ENCODE results near the gene MYO9A.

Gene MYO9A

GRCh38 chr15:71844916-71845315, 273.0 kb downstream of the MYO9A start:
- no peak for TF ChIP-seq ZNF843 (tag by site-specific recombination; IDR thresholded peaks at IDR 0.05)
- no peak for TF ChIP-seq ZNF610 (tag by site-specific recombination; IDR thresholded peaks at IDR 0.05; ENCODE audit: borderline replicate concordance)
- no peak for TF ChIP-seq ZNF580 (tag by site-specific recombination; IDR thresholded peaks at IDR 0.05)
- TF ChIP-seq ZNF133 (tag by site-specific recombination; IDR thresholded peaks at IDR 0.05): no peak
- TF ChIP-seq ZNF223 (tag by site-specific recombination; IDR thresholded peaks at IDR 0.05): no peak
- no peak for TF ChIP-seq ZNF221 (tag by site-specific recombination; IDR thresholded peaks at IDR 0.05; ENCODE audit: borderline replicate concordance)
- TF ChIP-seq ZNF214 (tag by site-specific recombination; IDR thresholded peaks at IDR 0.05; ENCODE audit: borderline replicate concordance): no peak
- TF ChIP-seq OVOL3 (tag by site-specific recombination; IDR thresholded peaks at IDR 0.05): no peak
- no peak for TF ChIP-seq ZNF621 (tag by site-specific recombination; IDR thresholded peaks at IDR 0.05)
- TF ChIP-seq ZNF266 (tag by site-specific recombination; IDR thresholded peaks at IDR 0.05; ENCODE audit: low read depth): no peak
- TF ChIP-seq ZNF837 (tag by site-specific recombination; IDR thresholded peaks at IDR 0.05): no peak
- TF ChIP-seq ZNF555 (tag by site-specific recombination; conservative IDR thresholded peaks at IDR 0.05): no peak
- TF ChIP-seq ZNF776 (tag by site-specific recombination; IDR thresholded peaks at IDR 0.05; ENCODE audit: borderline replicate concordance): no peak
- TF ChIP-seq ZNF211 (tag by site-specific recombination; IDR thresholded peaks at IDR 0.05; ENCODE audit: low read depth): no peak
- TF ChIP-seq OSR2 (tag by site-specific recombination; IDR thresholded peaks at IDR 0.05): no peak
- ChIA-PET CTCF (interaction anchor here (0.6 to 1.1 kb wide), 2 partner anchors 43 to 354 kb away, joined by 3 read pairs; no protein-coding TSS in a partner anchor), POLR2A (no interaction called here)
- H3K9me3 ChIP-seq (ENCODE audit: control insufficient read depth, insufficient read depth, low read depth, low read length): no peaks in the 10 kb centered on the region
- H3K36me3 ChIP-seq (ENCODE audit: control insufficient read depth in 2 of 2, insufficient read depth in 1 of 2, low read length in 2 of 2): peaks cover 33 to 44% of the 10 kb centered on the region in 2 experiments
- H3K4me3 ChIP-seq (ENCODE audit: low read depth, low read length): no peak overlapping the region
- H3K27ac ChIP-seq (ENCODE audit: extremely low read depth, low read depth, low read length): no peak overlapping the region
- H3K4me1 ChIP-seq (ENCODE audit: control insufficient read depth, insufficient read depth, low read length): no peaks in the 10 kb centered on the region

GRCh38 chr15:71841563-71841962, 276.4 kb downstream of the MYO9A start:
- H3K9me3 ChIP-seq (ENCODE audit: control insufficient read depth, insufficient read depth, low read depth, low read length): no peaks in the 10 kb centered on the region
- H3K4me1 ChIP-seq (ENCODE audit: control insufficient read depth, insufficient read depth, low read length): no peaks in the 10 kb centered on the region
- TF ChIP-seq ZNF239 (tag by site-specific recombination; IDR thresholded peaks at IDR 0.05): no peak
- no peak for TF ChIP-seq KLF16 (tag by site-specific recombination; IDR thresholded peaks at IDR 0.05)
- TF ChIP-seq OVOL3 (tag by site-specific recombination; IDR thresholded peaks at IDR 0.05): no peak
- TF ChIP-seq ZNF76 (tag by site-specific recombination; IDR thresholded peaks at IDR 0.05; ENCODE audit: borderline replicate concordance, low read depth): no peak
- no peak for TF ChIP-seq ZNF692 (tag by site-specific recombination; IDR thresholded peaks at IDR 0.05)
- no peak for TF ChIP-seq ZNF302 (tag by site-specific recombination; IDR thresholded peaks at IDR 0.05; ENCODE audit: low read depth)
- TF ChIP-seq ZNF621 (tag by site-specific recombination; IDR thresholded peaks at IDR 0.05): no peak
- TF ChIP-seq ZFP37 (tag by site-specific recombination; IDR thresholded peaks at IDR 0.05): no peak
- no peak for TF ChIP-seq HOXA7 (CRISPR knock-in tag; IDR thresholded peaks at IDR 0.05; ENCODE audit: borderline replicate concordance)
- no peak for TF ChIP-seq WT1 (tag by site-specific recombination; IDR thresholded peaks at IDR 0.05)
- TF ChIP-seq ZBTB44 (tag by site-specific recombination; IDR thresholded peaks at IDR 0.05): no peak
- TF ChIP-seq ZNF776 (tag by site-specific recombination; IDR thresholded peaks at IDR 0.05; ENCODE audit: borderline replicate concordance): no peak
- TF ChIP-seq ZNF530 (tag by site-specific recombination; IDR thresholded peaks at IDR 0.05; ENCODE audit: low read depth): no peak
- TF ChIP-seq KLF8 (tag by site-specific recombination; IDR thresholded peaks at IDR 0.05): no peak
- TF ChIP-seq ZNF701 (tag by site-specific recombination; IDR thresholded peaks at IDR 0.05): no peak
- H3K4me3 ChIP-seq (ENCODE audit: low read depth, low read length): no peak overlapping the region
- no peak overlapping the region for H3K27ac ChIP-seq (ENCODE audit: extremely low read depth, low read depth, low read length)
- peaks cover 15 to 19% of the 10 kb centered on the region in 2 experiments for H3K36me3 ChIP-seq (ENCODE audit: control insufficient read depth in 2 of 2, insufficient read depth in 1 of 2, low read length in 2 of 2)
- ChIA-PET POLR2A (no interaction called here), CTCF (no interaction called here)
